Measurements from ENCODE around the gene ROCK2.
A peak's percentile ranks its signal among the peaks of the same experiment; 100 is the strongest.
"Not testable (repeated sequence)": the region's sequence is repeated elsewhere in the genome, so short reads cannot be mapped to it uniquely, and the experiment has no call there.

Gene ROCK2

DNA sequence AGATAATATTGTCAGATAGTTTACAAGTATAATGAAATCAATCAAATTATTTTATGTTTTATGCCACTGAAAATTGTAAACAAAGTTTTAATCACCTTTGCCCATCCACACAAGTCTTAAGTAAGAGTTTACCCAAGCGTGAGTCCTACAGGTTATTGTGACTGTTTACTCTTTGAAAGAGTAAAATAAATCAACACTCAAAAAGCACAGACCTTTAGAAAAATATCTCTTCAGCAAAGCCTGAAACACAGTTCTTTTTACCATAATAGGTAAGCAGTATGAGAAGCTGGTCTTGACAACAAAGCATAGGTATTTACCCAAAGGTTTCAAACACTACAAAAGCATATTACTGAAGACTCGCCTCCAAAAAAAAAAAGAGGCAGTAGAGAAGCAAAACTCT is 3.7 kb downstream of the ROCK2 start:
- DNase-seq (ENCODE audit: low spot score): no peak

DNA sequence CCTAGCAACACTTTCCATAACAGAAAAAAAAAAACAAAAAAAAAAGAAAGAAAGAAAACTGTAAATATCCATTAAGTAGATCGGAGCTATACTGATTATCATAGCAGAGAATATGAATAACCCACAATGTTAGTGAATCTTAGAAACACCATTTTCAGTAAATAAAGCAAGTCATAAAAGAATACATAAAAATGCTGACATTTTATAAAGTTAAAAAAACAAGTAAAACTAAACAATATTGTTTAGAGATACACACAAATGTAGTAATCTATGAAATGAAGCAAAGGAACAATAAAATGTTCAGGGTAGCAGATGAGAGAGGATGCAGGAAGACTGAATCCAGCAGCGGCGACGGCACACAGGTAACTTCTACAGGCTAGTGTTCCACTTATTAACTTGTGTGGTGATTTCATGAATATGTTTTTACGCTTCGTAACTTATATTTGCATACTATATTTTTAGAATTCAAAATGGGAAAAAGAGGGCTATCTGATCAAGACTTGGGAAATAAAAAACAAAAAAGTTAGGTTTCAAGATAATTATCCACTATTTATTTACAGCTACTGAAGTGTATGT is 4.8 kb downstream of the ROCK2 start:
- DNase-seq (ENCODE audit: low spot score): no peak

DNA sequence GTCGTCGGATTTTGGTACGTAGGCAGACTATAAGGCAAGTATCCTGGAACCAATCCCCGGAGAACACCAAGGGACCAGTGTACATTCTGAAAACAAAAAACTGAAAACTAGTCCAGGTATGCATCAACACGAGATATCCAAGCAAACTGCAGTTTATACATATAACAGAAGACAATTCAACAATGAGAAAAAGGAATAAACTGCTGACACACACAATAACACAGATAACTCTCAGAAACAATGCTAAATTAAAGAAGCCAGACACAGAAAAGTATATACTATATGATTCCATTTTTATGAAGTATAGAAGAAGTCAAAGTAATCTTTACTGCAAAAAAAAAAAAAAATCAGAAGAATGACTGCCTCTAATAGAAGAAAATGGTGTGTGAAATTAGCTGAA is 5.9 kb downstream of the ROCK2 start:
- no peak for DNase-seq (ENCODE audit: low spot score)

DNA sequence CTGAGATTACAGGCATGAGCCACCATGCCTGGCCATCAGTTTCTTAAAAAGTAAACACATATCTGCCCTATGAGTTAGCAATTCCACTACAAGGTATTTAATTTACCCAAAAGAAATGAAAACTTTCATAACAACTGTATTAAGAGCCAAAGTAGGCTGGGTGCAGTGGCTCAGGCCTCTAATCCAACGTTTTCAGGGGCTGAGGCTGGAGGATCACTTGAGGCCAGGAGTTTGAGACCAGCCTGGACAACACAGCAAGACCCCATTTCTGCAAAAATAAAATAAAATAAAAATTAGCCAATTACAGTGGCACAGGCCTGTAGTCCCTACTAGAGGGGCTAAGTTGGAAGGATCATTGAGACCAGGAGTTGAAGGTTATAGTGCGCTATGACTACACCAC is 6.5 kb downstream of the ROCK2 start:
- DNase-seq (ENCODE audit: low spot score): no peak

DNA sequence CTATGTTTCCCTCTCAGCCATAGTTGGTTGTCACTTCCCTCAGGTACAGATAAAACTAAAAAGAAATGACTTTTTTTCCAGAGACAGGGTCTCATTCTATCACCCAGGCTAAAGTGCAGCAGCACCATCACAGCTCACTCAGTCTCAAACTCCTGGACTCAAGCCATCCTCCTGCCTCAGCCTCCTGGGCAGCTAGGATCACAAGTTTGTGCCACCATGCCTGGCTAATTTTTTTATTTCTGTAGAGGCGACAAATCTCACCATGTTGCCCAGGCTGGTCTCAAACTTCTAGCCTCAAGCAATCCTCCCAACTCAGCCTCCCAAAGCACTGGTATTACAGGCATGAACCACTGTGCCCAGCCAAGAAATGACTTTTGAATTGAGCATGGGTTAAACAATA is 8.2 kb downstream of the ROCK2 start:
- no peak for DNase-seq (ENCODE audit: low spot score)

DNA sequence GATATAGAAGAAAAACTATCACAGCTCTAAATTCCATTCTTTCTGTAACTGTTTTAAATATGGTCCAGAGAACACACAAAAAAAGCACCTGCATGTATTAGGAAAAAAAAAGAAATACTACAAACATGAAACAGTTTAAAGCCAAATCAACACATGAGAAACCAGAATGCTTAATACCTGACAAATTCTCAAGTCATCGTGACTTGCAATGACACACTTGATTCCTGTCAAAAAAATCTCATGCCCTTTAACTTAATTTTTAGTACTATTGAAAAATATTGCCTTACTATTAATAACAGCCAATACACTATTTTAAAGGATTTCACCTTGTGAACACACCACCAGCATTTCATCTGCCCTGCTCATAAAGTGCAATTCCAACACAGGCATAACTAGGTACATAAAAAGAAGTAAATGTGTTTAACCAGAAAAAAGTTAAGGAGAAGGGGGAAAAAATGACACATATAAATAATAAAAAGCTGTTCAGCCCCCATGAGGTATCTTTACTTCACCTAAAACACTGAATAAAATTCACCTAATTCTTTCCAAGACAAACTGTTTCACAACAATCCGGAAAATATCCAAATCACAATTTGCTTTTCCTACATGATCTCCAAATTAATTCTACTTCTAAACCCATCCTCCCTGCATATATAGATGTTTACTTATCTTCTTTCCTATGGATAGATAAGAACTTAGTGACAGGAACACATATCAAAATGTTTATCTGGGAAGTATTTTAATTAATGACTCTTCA is 10.8 kb downstream of the ROCK2 start:
- DNase-seq (ENCODE audit: low spot score): no peak

DNA sequence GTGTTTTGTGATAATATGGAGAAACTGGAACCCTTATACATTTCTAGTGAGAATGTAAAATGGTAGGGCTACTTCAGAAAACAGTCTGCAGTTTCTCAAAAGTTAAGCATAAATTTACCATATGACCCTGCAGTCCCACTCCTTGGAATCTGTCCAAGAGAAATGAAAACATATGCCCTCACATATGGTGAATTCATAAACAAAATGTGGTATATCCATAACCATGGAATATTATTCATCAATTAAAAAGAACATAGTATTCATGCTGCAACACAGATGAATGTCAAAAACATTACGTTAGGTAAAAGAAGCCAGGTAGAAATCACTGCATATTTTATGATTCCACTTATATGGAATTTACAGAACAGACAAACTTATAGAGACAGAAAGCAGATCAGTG is 11.8 kb downstream of the ROCK2 start:
- DNase-seq (ENCODE audit: low spot score): no peak

DNA sequence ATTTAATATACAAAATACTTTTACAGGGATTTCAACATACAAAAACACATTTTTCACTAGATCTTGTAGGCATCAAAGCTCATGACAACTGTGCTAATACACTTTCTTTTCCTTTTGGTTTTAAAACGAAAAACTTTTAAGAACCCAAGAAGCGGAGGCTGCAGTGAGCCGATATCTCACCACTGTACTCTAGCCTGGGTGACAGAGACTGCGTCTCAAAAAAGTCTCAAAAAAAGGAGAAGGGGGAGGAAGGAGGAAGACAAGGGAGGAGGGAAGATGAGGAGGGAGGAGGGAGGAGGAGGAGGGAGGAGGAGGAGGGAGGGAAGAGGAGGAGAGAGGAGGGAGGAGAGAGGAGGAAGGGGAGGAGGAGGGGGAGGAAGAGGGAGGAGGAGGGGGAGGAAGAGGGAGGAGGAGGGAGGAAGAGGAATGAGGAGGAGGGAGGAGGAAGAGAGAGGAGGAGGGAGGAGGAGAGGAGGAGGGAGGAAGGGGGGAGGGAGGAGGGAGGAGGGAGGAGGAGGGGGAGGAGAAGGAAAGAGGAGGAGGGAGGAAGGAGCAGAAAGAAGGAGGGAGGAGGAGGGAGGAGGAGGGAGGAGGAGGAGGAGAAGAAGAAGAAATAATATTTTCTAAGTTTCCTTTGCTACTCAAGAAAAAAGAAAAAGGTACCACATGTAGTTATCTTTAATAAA is 13.8 kb downstream of the ROCK2 start:
- DNase-seq (ENCODE audit: low spot score): no peak

DNA sequence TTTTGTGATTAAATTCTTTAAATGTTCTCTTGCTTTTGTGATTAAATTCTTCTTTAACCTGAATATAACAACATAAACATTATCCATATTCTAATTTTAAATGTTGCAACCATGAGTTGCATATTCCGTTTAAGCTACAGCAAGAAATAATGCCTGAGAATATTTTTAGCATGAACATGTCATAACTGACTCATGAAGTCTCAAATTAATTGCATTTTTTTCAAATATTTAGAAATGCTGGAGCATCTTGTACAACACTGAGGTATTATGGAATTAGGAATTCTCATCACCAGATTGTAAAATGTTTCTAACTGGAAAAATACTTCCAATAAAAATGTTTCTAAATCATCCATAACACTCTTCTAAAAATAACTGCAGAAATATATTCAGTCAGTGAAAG is 14.7 kb downstream of the ROCK2 start:
- peak; percentile 44 for DNase-seq (ENCODE audit: low spot score)

DNA sequence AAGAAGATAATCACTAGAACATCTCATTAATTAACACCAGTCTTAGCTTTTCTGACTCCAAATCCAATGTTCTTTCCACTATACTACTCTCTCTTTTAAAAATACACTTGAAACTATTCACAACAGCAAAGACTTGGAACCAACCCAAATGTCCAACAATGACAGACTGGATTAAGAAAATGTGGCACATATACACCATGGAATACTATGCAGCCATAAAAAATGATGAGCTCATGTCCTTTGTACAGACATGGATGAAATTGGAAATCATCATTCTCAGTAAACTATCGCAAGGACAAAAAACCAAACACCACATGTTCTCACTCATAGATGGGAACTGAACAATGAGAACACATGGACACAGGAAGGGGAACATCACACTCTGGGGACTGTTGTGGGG is 15.9 kb downstream of the ROCK2 start:
- DNase-seq (ENCODE audit: low spot score): not testable (repeated sequence)

DNA sequence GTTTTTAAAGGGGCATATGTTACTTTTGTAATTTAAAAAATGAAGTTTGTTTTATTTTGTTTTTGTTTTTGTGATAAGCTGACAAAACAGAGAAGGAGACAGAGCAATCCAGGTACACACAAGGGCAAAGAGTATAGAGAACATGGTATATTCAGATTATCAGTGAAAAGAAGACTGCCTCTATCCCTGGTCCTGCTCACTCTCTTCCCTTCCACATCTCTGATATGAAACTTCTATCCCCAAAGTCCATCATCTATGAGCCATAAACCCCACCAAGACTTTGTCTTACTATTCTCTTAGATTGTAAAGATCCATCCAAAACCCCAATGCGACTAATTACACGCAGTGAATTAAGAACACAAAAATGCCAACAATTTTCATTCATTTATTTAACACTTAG is 16.6 kb downstream of the ROCK2 start:
- no peak for DNase-seq (ENCODE audit: low spot score)

DNA sequence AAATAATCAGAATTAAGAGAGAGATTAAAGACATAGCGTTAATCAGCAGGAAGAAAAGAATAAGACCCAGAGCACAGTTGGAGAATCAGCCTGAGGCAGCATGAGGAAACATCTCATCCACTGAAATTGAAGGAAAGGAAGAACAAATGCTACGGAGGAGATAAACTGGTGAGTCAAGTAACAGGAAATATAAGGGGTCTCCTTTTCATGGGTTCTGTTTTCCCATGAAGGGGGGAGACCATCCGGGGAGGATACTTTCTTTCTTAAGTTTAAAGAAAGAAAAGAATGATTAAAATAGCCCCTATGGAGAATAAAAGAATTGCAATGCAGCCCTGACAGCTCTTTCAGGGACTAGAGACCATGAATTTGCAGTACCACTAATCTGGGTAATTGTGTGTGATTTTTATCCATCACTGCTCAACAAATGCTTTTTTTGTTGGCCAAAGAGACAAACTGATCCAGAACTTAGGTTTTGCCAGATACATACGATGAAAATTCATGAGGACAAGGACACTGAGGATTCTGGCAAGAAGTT is 17.7 kb downstream of the ROCK2 start:
- DNase-seq (ENCODE audit: low spot score): no peak

DNA sequence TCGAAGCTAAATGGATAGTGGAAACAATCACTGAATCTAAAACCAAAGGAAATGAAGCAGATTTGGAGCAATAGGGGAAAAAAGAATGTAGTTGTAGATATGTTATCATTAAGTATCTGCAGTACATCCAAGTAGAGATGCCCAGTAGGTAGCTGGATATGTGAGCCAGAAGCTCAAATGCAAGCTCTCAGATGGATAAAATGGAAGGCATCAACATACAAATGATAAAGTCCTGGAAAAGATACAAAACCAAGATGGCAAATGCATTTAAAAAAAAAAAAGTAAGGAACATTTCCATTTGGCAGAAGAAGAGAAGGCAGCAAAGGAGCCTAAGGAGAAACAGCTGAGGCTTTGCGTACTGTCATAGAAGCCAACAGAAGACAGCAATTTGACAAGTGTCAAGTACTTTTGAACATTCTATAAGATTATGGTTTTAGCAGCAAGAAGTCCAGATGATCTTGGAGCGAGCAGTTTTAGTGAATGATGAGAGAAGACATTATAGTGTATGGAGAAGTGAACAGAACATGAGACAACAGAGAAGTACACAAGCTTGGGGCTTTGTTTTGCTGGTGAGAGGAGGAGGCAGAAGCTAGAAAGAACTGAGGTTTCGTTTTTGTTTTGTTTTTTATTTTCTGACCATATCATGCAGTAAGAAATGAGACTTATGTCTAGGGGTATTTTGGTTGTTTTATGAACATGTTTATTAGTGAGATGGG is 18.3 kb downstream of the ROCK2 start:
- DNase-seq (ENCODE audit: low spot score): no peak

DNA sequence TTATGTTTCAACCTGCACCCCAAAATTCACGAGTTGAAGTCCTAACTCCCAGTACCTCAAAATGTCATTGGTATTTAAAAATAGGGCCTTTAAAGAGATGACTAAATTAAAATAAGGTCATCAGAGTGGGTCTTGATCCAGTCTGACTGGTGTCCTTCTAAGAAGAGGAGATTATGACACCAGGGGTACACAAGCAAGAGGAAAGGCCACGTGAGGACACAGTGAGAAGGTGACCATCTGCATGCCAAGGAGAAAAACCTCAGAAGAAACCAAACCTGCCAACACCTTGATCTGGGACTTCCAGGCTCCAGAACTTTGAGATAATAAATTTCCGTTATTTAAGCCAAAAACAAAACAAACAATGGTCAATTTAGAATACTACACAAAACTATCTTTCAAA is 22.6 kb downstream of the ROCK2 start:
- DNase-seq (ENCODE audit: low spot score): no peak

DNA sequence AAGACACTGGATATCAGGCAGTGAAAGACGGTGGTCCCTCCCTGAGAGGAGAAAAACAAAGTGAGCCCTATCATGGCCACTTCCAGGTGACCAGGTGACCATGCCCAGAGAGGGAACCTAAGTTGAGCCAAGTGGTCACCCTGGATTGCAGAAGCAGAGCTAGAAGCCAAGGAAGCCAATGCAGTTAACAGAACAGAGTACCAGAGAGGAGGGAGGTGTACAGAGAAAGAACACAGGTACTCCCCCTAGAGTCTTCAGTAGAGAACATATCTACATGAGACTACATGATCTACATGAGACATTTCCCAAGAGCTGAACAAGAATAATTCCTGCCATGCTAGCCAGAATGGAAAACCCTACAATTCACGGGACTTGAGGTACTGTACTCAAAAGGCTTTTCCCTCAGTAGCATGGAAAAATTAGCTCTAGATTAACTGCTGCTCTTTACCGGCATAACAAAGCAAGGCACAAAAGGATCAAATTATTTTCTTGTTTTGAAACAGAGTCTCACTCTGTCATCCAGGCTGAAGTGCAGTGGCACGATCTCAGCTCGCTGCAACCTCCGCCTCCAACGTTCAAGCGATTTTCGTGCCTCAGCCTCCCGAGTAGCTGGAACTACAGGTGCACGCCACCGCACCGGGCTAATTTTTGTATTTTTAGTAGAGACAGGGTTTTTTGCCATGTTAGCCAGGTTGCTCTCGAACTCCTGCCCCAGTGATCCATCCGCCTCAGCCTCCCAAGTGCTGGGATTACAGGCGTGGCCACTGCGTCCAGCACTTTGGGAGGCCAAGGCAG is 23.5 kb downstream of the ROCK2 start:
- DNase-seq (ENCODE audit: low spot score): no peak

DNA sequence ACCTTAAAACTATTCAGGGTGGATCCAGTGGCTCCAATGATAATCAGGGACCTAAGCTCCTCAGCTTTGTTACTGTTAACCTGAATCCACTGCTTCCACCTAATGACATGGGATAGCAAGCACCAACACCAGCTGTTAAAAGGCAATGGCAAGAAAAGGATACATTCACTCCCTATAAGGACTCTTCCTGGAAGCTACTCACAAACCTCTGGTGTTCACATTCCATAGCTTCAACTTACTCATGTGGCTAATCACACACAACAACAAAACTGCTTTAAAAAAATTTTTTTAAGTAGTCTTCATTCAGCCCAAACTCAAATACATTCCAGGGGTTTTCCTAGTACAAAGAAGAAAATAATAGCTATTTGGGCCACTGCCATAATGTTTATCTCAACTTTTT is 24.5 kb downstream of the ROCK2 start:
- no peak for DNase-seq (ENCODE audit: low spot score)

DNA sequence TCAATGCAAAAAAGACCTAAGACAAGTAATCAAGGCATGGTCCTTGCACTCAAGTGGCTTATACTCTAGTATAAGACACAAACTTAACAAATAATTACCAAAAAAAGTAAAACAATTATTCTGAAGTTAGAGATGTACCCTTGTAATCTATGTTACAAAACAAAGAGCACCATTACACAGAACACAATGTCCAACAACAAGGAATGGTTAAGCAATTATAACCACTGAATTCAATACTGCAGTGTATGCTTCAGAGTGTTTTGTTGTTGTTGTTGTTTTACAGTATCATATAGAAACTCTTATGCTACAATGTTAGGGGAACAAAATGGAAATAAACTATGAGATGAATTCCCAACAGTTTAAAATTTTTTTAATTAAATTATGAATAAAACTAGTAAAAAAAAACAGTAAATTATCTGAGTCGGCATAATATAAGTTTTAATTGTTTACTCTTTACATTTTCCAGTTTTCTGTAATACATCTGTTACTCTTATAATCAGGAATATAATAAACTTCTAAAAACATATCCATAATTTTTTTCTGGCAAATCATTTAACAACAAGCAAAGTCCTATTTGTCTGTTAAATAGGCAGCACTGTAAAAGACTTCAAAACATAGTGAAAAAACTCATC is 29.2 kb downstream of the ROCK2 start:
- DNase-seq (ENCODE audit: low spot score): no peak

DNA sequence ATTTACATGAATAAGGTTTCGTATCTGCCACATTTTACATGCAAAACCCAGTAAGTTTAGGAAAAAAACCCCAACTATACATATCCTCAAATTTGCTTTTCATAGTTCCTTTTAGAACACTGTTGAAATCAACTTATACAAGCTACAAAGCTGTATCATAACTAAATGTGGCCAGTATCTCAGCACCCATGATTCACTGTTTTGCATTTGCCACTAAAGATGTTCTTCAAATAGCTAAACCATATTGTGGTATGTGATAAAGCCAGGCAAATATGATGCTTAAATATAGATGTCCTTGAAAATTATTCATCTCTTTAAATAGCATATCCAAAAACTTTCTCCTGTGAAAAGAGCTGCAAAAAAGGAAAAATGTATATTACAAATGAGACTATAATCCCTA is 29.9 kb downstream of the ROCK2 start:
- no peak for DNase-seq (ENCODE audit: low spot score)

DNA sequence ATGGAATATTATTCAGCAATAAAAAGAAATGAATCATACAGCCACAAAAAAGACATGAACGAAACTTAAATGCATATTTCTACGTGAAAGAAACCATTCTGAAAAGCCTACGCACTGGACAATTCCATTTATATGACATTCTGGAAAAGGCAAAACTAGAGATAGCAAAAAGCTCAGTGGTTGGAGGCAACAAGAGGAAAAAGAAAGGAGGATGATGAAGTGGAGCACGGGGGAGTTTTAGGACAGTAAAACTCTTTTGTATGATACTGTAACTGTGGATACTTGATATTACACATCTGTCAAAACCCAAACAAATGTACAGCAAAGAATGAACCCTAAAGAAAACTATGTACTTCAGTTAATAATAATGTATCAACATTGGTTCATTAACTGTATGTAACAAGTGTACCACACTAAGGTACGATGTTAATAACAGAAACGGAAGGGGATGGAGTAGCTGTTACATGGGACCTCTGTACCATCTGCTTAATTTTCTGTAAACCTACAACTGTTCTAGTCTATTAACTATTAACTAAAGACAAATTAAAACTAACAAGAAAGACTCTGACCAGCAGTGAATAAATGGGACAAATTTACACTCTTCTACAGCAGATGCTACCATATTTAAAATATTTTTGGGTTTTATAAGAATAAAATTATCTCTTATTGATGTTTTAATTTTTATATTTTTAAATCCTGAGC is 31.5 kb downstream of the ROCK2 start:
- DNase-seq (ENCODE audit: low spot score): no peak

DNA sequence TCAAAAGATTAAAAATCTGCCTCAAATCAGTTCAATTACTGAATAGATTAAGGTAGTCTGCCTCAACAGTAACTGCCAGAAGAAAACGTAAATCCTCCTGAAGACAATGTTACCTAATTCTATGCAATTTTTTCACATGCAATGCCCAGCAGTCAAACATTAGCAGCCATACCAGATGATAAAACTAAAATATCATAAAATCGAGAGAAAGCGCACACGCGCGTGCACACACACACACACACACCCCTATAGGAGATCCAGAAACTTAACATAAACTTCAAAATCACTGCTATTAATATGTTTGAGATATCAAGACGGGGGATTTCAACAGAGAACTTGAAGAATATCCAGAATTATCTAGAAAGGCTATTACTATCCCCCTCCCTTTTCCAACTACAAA is 32.9 kb downstream of the ROCK2 start:
- DNase-seq (ENCODE audit: low spot score): no peak

DNA sequence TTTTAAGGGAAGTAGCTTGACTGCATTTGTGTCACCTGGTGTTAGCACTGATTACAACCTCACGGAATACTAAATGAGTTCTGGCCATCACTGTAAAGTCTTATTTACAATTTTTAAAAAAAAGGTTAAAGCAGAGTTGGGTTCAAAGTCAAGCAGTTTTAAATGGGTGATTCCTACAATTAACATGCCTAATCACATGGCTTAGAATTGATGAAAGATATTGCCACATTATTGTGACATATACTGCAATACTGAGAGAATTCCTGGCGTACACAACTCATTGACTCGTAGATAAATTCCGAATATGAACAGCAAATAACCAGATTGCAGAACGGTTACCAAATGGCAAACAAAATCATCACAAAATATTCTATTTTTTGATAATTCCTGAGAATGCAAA is 34.2 kb downstream of the ROCK2 start:
- no peak for DNase-seq (ENCODE audit: low spot score)

Measured in AG08395 (cell line).